HepG2 (cell line): ENCODE measurements around the gene GALR2. TPM values are rescaled to one million over a fixed set of nuclear protein-coding genes. Genes with fewer than 3 reads are reported as not detected.

ENCODE experiments used
- ARNT2 ChIP-seq: sonication (generic); formaldehyde crosslinking; IDR thresholded peaks from 2 replicates; pipeline ENCODE4 v1.8.0; 2022; ENCODE audit warnings: mild to moderate bottlenecking, low read depth, missing genetic modification reagents, moderate library complexity
- DR1 ChIP-seq: sonication (generic); formaldehyde crosslinking; IDR thresholded peaks from 2 replicates; pipeline ENCODE4 v1.8.0; 2021; ENCODE audit warnings: mild to moderate bottlenecking, missing genetic modification reagents, inconsistent platforms
- GATAD2A ChIP-seq: IDR thresholded peaks from 2 replicates; pipeline ENCODE4 v1.6.1; 2016
- HNF1B ChIP-seq: sonication (generic); formaldehyde crosslinking; IDR thresholded peaks from 2 replicates; pipeline ENCODE4 v1.5.1; 2020; ENCODE audit warnings: mild to moderate bottlenecking, moderate library complexity, missing genetic modification reagents
- HOXD1 ChIP-seq: sonication (generic); formaldehyde crosslinking; IDR thresholded peaks from 2 replicates; pipeline ENCODE4 v1.5.0; 2020; ENCODE audit warnings: missing genetic modification reagents
- IRF9 ChIP-seq: sonication (generic); formaldehyde crosslinking; IDR thresholded peaks from 2 replicates; pipeline ENCODE4 v1.8.0; 2022; ENCODE audit warnings: missing genetic modification reagents, mild to moderate bottlenecking, borderline replicate concordance
- MTF2 ChIP-seq: sonication (generic); formaldehyde crosslinking; IDR thresholded peaks from 2 replicates; pipeline ENCODE4 v1.5.0; 2020; ENCODE audit warnings: missing genetic modification reagents, borderline replicate concordance
- NCOA5 ChIP-seq: sonication (generic); formaldehyde crosslinking; IDR thresholded peaks from 2 replicates; pipeline ENCODE4 v1.4.0; 2020; ENCODE audit warnings: missing genetic modification reagents
- NFE2 ChIP-seq: sonication (generic); formaldehyde crosslinking; IDR thresholded peaks from 2 replicates; pipeline ENCODE4 v1.4.0; 2020; ENCODE audit warnings: missing genetic modification reagents
- PCBP2 ChIP-seq: fragments of 200-400 bp; formaldehyde crosslinking; optimal IDR thresholded peaks from 2 replicates; pipeline ENCODE3; 2018; ENCODE audit warnings: low read length, low read depth; ENCODE audit not compliant: poor library complexity, severe bottlenecking
- PHF5A ChIP-seq: IDR thresholded peaks from one replicate; pipeline ENCODE4 v1.6.1; 2018; ENCODE audit warnings: low read depth, missing genetic modification reagents; ENCODE audit not compliant: unreplicated experiment
- RAD21 ChIP-seq: fragments of 450-650 bp; formaldehyde crosslinking; IDR thresholded peaks from 2 replicates; pipeline ENCODE4 v1.5.0; 2020; ENCODE audit warnings: mild to moderate bottlenecking
- THAP9 ChIP-seq: sonication (generic); formaldehyde crosslinking; IDR thresholded peaks from 2 replicates; pipeline ENCODE4; 2020; ENCODE audit warnings: missing genetic modification reagents, mild to moderate bottlenecking, borderline replicate concordance
- U2AF2 ChIP-seq: fragments of 200-400 bp; formaldehyde crosslinking; IDR thresholded peaks from 2 replicates; pipeline ENCODE4 v1.6.1; 2017; ENCODE audit warnings: low read depth, mild to moderate bottlenecking, low read length
- ZFP36 ChIP-seq: fragments of 150-350 bp; IDR thresholded peaks from 2 replicates; pipeline ENCODE4 v1.6.1; 2018; ENCODE audit warnings: borderline replicate concordance, low read length, low read depth; ENCODE audit not compliant: partially characterized antibody
- ZNF235 ChIP-seq: sonication (generic); formaldehyde crosslinking; IDR thresholded peaks from 2 replicates; pipeline ENCODE4 v1.8.1; 2023; ENCODE audit warnings: mild to moderate bottlenecking, missing genetic modification reagents, borderline replicate concordance
- ZNF607 ChIP-seq: sonication (generic); formaldehyde crosslinking; IDR thresholded peaks from 2 replicates; pipeline ENCODE4 v1.5.1; 2020; ENCODE audit warnings: missing genetic modification reagents, mild to moderate bottlenecking, borderline replicate concordance
- ZNF639 ChIP-seq: conservative IDR thresholded peaks from 2 replicates; pipeline ENCODE4 v1.6.1; 2018; ENCODE audit warnings: missing genetic modification reagents
- ZNF703 ChIP-seq: sonication (generic); formaldehyde crosslinking; IDR thresholded peaks from 2 replicates; pipeline ENCODE4 v1.5.1; 2020; ENCODE audit warnings: missing genetic modification reagents, mild to moderate bottlenecking, moderate library complexity, borderline replicate concordance
- ZUFSP ChIP-seq: sonication (generic); formaldehyde crosslinking; IDR thresholded peaks from 2 replicates; pipeline ENCODE4 v1.9.0; 2021; ENCODE audit warnings: missing genetic modification reagents, mild to moderate bottlenecking, borderline replicate concordance
- polyA plus RNA-seq, 8 experiments: library from polyadenylated mRNA; depleted of rRNA in 3 of 8; stranded (reverse) in 7 of 8; unstranded in 1 of 8; fragments of >200 nt; fragmentation: Illumina TruSeq in 4 of 8; extraction: Trizol in 4 of 8; gene quantifications; 2 replicates each; pipeline versions ENCODE4 v1.2.1 to v1.2.3, GENCODE V29; 2011 to 2016; ENCODE audit warnings: low read depth in 4 of 8, missing spikeins in 1 of 8, mixed read lengths in 1 of 8; ENCODE audit not compliant: insufficient read depth in 1 of 8
- total RNA-seq, 5 experiments: library from RNA; depleted of rRNA; stranded (reverse); fragments of >200 nt; fragmentation: Illumina TruSeq; extraction: Trizol; gene quantifications; 2 replicates each; pipeline ENCODE4 v1.2.3, GENCODE V29; 2016; ENCODE audit warnings: low read depth in 1 of 5

GALR2 gene
- total and polyA plus RNA-seq, 2 of the 13 experiments (the other 11 are each of a cell fraction or from before 2014, with no cell fraction given): 0.48 to 0.58 TPM

- TF ChIP-seq ARNT2 (CRISPR knock-in tag) (peak; percentile 99), NFE2 (CRISPR knock-in tag) (no peak), ZNF703 (CRISPR knock-in tag) (peak; percentile 92; the same call in 1 of the 2 replicates), RAD21 (peak; percentile 52; the same call in 1 of the 2 replicates), MTF2 (CRISPR knock-in tag) (no peak), PHF5A (CRISPR knock-in tag) (peak; percentile 88), THAP9 (CRISPR knock-in tag) (peak; percentile 97), HNF1B (CRISPR knock-in tag) (peak; percentile 95), IRF9 (CRISPR knock-in tag) (peak; percentile 99), PCBP2 (no peak), ZNF639 (CRISPR knock-in tag) (peak; percentile 78; the same call in 1 of the 2 replicates), GATAD2A (CRISPR knock-in tag) (peak; percentile 55; the same call in 1 of the 2 replicates), U2AF2 (no peak), HOXD1 (0 out of 2 replicates have a peak, but pooled peaks have one; percentile 12), NCOA5 (CRISPR knock-in tag) (no peak), ZNF607 (CRISPR knock-in tag) (peak; percentile 96), DR1 (CRISPR knock-in tag) (peak; percentile 92), ZNF235 (CRISPR knock-in tag) (peak; percentile 93; the same call in 1 of the 2 replicates), ZUFSP (CRISPR knock-in tag) (no peak), ZFP36 (no peak)
Observed at GRCh38 chr17:76072148-76072858, 2.3 kb upstream of the GALR2 start, which contains the start of gene SRP68 (continued).
